ENCODE results near the gene TMEM37.

Gene TMEM37

DNA sequence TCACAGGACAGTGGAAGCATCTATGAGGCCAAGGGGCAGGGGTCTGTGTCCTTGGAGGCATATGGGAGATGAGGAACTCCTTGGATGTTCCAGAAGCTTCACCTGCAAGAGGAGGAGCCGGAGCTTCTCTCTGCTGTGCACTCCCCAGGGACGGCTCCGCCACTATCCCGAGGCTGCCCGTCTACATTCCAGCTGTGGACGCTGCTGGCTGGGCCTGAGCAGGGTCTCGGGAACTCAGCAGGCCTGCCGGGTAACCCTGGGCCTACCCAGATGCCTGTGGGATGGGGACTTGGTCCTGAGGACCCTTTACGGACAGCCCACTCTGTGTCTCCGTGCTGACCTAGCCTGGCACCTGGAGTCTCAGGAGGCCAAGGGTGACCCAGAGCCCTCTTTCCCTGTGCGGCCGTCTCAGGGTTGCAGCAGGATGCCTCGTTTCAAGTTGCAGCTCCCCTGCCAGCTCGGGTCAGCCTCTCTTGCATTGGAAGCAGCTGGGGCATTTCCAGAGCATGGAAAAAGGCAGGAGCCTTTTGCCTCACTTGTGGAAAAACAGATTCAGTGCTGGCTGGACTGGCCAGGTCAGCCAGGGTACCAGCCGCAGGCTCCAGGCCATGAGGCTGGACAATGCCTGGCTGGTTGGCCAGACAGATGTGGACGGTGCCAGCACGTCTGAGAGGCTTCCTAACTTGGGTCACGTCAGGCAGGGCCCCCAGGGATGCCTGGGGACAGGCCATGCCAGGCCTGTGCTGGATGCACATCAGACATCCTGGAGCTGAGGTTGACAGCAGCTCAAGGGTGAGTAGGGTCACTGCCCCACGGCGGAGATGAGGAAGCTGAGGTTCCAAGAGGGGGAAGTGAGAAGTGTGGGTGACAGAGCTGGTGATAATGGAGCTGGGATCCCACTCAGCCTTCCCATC, 51.1 kb downstream of the TMEM37 start:
- no peak overlapping the region for H3K4me3 ChIP-seq (ENCODE audit: low read depth, low read length)
- no peak for DNase-seq (ENCODE audit: low read depth)
- TF ChIP-seq, protein P1, sequence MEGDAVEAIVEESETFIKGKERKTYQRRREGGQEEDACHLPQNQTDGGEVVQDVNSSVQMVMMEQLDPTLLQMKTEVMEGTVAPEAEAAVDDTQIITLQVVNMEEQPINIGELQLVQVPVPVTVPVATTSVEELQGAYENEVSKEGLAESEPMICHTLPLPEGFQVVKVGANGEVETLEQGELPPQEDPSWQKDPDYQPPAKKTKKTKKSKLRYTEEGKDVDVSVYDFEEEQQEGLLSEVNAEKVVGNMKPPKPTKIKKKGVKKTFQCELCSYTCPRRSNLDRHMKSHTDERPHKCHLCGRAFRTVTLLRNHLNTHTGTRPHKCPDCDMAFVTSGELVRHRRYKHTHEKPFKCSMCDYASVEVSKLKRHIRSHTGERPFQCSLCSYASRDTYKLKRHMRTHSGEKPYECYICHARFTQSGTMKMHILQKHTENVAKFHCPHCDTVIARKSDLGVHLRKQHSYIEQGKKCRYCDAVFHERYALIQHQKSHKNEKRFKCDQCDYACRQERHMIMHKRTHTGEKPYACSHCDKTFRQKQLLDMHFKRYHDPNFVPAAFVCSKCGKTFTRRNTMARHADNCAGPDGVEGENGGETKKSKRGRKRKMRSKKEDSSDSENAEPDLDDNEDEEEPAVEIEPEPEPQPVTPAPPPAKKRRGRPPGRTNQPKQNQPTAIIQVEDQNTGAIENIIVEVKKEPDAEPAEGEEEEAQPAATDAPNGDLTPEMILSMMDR (IDR thresholded peaks at IDR 0.05; ENCODE audit: control insufficient read depth, extremely low read depth, insufficient read depth) = no peak

- TF ChIP-seq, protein P1 (IDR thresholded peaks at IDR 0.05; ENCODE audit: control insufficient read depth, extremely low read depth, insufficient read depth) = no peak
- H3K4me3 ChIP-seq (ENCODE audit: low read depth, low read length) = no peak overlapping the region
- DNase-seq (ENCODE audit: low read depth) = no peak
Observed at GRCh38 chr2:119483395-119483753, 51.7 kb downstream of the TMEM37 start.

DNA sequence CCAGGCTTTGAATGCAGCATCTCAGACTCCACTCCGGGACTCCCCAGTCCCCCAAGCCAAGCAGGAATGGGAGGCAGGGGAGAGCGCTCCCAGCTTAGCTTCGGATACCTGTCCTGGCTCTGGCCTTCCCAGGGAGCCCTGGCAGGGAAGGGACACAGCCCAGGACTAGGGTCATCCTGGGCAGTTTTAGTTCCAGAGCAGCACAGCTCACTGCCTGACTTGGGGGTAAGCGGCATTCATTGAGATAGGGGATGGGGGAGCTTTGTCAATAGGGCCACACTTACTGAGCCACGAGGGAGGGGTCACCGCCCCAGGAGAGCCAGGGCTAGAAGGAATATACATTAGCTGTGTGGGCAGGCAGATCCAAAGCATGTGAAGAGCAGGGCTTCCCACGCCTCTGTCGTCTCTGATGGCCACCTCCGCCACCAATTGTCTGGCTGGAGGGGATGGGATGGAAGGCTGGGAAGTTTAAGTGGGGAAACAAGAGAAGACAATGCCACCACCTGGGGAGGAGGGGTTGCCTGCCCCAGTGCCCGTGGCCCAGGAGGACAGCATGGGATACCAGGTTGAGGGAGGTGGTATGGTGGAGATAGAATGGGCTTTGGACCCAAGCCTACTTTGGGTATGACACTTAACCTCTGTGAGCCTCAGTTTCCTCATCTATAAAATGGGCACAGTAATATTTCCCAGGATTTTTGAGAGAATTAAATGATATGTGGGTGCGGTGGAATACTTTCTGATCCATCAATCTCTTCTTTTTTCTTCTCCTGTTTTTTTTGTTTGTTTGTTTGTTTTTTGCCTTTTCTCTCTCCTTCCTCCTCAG, 52.5 kb downstream of the TMEM37 start:
- H3K4me3 ChIP-seq (ENCODE audit: low read depth, low read length) = no peak overlapping the region
- no peak for DNase-seq (ENCODE audit: low read depth)
- TF ChIP-seq, protein P1 (IDR thresholded peaks at IDR 0.05; ENCODE audit: control insufficient read depth, extremely low read depth, insufficient read depth) = no peak

GRCh38 chr2:119484834-119485233, 53.2 kb downstream of the TMEM37 start:
- no peak overlapping the region for H3K4me3 ChIP-seq (ENCODE audit: low read depth, low read length)
- TF ChIP-seq, protein P1 (IDR thresholded peaks at IDR 0.05; ENCODE audit: control insufficient read depth, extremely low read depth, insufficient read depth) = no peak
- DNase-seq (ENCODE audit: low read depth) = no peak

- H3K4me3 ChIP-seq (ENCODE audit: low read depth, low read length) = no peak overlapping the region
- no peak for DNase-seq (ENCODE audit: low read depth)
Observed at GRCh38 chr2:119485336-119486110, 53.9 kb downstream of the TMEM37 start.

More at GRCh38 chr2:119485336-119486110, 53.9 kb downstream of the TMEM37 start:
- TF ChIP-seq, protein P1 (IDR thresholded peaks at IDR 0.05; ENCODE audit: control insufficient read depth, extremely low read depth, insufficient read depth) = no peak

Measured in LNCaP clone FGC (cell line).